Tibial artery (tissue), 4 donors: ENCODE data around the gene C1GALT1.
"Not testable (repeated sequence)": the region's sequence is repeated elsewhere in the genome, so short reads cannot be mapped to it uniquely, and the experiment has no call there.

ENCODE experiments used
- DNase-seq, 2 donors: peaks; one replicate each; pipeline ENCODE4 v3.0.0-alpha.2; 2019
- H3K27ac ChIP-seq, 2 donors: fragments of 200-600 bp; sonication (generic) in 1 of 2; 1 replicate in 1 of 2; 2 replicates in 1 of 2; pipeline ENCODE4 v1.5.1; 2018 to 2019; ENCODE audit warnings: mild to moderate bottlenecking in 1 of 2
- H3K27me3 ChIP-seq, 2 donors: fragments of 200-600 bp; sonication (generic) in 1 of 2; one replicate each; pipeline versions ENCODE4 v1.5.1 to v1.6.0; 2016 to 2019
- H3K36me3 ChIP-seq, 3 donors: fragments of 200-600 bp; sonication (generic) in 2 of 3; one replicate each; pipeline ENCODE4 v1.5.1; 2016 to 2019; ENCODE audit warnings: mild to moderate bottlenecking in 2 of 3
- H3K4me1 ChIP-seq, 4 donors: fragments of 200-600 bp; sonication (generic) in 2 of 4; 1 replicate in 3 of 4; 2 replicates in 1 of 4; pipeline ENCODE4 v1.5.1; 2016 to 2019
- H3K4me3 ChIP-seq, 2 donors: fragments of 200-600 bp; sonication (generic) in 1 of 2; 1 replicate in 1 of 2; 2 replicates in 1 of 2; pipeline ENCODE4 v1.5.1; 2018 to 2019; ENCODE audit warnings: mild to moderate bottlenecking in 2 of 2
- H3K9me3 ChIP-seq, 3 donors: fragments of 200-600 bp; sonication (generic) in 1 of 3; one replicate each; pipeline ENCODE4 v1.5.1; 2016 to 2019
- CTCF ChIP-seq, 2 experiments: fragments of 200-600 bp in 1 of 2; fragments of 450-650 bp in 1 of 2; IDR thresholded peaks; one replicate each; pipeline ENCODE4 v1.5.1; 2017 to 2019; ENCODE audit warnings: antibody characterized with exemption in 2 of 2, mild to moderate bottlenecking in 1 of 2, moderate library complexity in 1 of 2
- intact Hi-C: fragments of 100-400 bp; cut with DNase I; formaldehyde crosslinking; loops from one replicate; pipeline ENCODE4 v1.15.0; 2023; ENCODE audit warnings: low total_unique reads

Gene C1GALT1

GRCh38 chr7:7237201-7237977, 55.0 kb downstream of the C1GALT1 start:
- Histone ChIP-seq H3K27ac (no peak overlapping the region), H3K4me3 (no peak overlapping the region), H3K27me3 (no peaks in the 10 kb centered on the region), H3K4me1 (no peaks in the 10 kb centered on the region), H3K9me3 (no peaks in the 10 kb centered on the region), H3K36me3 (peaks cover 0 to 7% (median 0%) of the 10 kb centered on the region in 3 donors)
- DNase-seq = no peak
- TF ChIP-seq CTCF (IDR thresholded peaks at IDR 0.05) = no peak
- intact Hi-C loops = no loop called here

- Histone ChIP-seq H3K4me1 (no peaks in the 10 kb centered on the region), H3K4me3 (no peak overlapping the region), H3K9me3 (no peaks in the 10 kb centered on the region), H3K27me3 (no peaks in the 10 kb centered on the region), H3K27ac (no peak overlapping the region), H3K36me3 (peaks cover 0 to 7% (median 0%) of the 10 kb centered on the region in 3 donors)
- intact Hi-C loops = no loop called here
- DNase-seq = no peak
- TF ChIP-seq CTCF (IDR thresholded peaks at IDR 0.05) = no peak
These were observed 55.6 kb downstream of the C1GALT1 start for GRCh38 chr7:7237978-7238267.

- no peaks in the 10 kb centered on the region for H3K4me1 ChIP-seq
- intact Hi-C loops = no loop called here
- no peak overlapping the region for H3K27ac ChIP-seq
- H3K9me3 ChIP-seq = no peaks in the 10 kb centered on the region
- no peaks in the 10 kb centered on the region for H3K27me3 ChIP-seq
- no peak for TF ChIP-seq CTCF (IDR thresholded peaks at IDR 0.05)
- peaks cover 0 to 19% (median 0%) of the 10 kb centered on the region in 3 donors for H3K36me3 ChIP-seq
- no peak for DNase-seq
- no peak overlapping the region for H3K4me3 ChIP-seq
These were observed 57.0 kb downstream of the C1GALT1 start for GRCh38 chr7:7239346-7239745.

- Histone ChIP-seq H3K27ac (no peak overlapping the region), H3K4me3 (no peak overlapping the region), H3K4me1 (peaks cover 0 to 9% (median 0%) of the 10 kb centered on the region in 4 donors), H3K9me3 (no peaks in the 10 kb centered on the region), H3K27me3 (no peaks in the 10 kb centered on the region), H3K36me3 (peaks cover 0 to 12% (median 0%) of the 10 kb centered on the region in 3 donors)
- DNase-seq = no peak
- no peak for TF ChIP-seq CTCF (IDR thresholded peaks at IDR 0.05)
- intact Hi-C loops = no loop called here
These were observed 60.6 kb downstream of the C1GALT1 start for GRCh38 chr7:7242899-7243298.

GRCh38 chr7:7245233-7245632, 62.9 kb downstream of the C1GALT1 start:
- H3K4me1 ChIP-seq, H3K9me3 ChIP-seq, intact Hi-C loops, H3K27me3 ChIP-seq, H3K4me3 ChIP-seq, DNase-seq, H3K27ac ChIP-seq: not testable (repeated sequence)
- peaks cover 0 to 12% (median 0%) of the 10 kb centered on the region in 3 donors for H3K36me3 ChIP-seq

- H3K27me3 ChIP-seq = no peaks in the 10 kb centered on the region
- peaks cover 0 to 12% (median 0%) of the 10 kb centered on the region in 3 donors for H3K36me3 ChIP-seq
- DNase-seq = no peak
- H3K4me3 ChIP-seq = no peak overlapping the region
- H3K9me3 ChIP-seq = no peaks in the 10 kb centered on the region
- TF ChIP-seq CTCF (IDR thresholded peaks at IDR 0.05) = no peak
- peaks cover 0 to 9% (median 0%) of the 10 kb centered on the region in 4 donors for H3K4me1 ChIP-seq
- no peak overlapping the region for H3K27ac ChIP-seq
- intact Hi-C loops = no loop called here
These were observed 63.9 kb downstream of the C1GALT1 start for GRCh38 chr7:7246223-7246622.
